Measurements from ENCODE around the gene HOTAIR.

Gene HOTAIR

DNA sequence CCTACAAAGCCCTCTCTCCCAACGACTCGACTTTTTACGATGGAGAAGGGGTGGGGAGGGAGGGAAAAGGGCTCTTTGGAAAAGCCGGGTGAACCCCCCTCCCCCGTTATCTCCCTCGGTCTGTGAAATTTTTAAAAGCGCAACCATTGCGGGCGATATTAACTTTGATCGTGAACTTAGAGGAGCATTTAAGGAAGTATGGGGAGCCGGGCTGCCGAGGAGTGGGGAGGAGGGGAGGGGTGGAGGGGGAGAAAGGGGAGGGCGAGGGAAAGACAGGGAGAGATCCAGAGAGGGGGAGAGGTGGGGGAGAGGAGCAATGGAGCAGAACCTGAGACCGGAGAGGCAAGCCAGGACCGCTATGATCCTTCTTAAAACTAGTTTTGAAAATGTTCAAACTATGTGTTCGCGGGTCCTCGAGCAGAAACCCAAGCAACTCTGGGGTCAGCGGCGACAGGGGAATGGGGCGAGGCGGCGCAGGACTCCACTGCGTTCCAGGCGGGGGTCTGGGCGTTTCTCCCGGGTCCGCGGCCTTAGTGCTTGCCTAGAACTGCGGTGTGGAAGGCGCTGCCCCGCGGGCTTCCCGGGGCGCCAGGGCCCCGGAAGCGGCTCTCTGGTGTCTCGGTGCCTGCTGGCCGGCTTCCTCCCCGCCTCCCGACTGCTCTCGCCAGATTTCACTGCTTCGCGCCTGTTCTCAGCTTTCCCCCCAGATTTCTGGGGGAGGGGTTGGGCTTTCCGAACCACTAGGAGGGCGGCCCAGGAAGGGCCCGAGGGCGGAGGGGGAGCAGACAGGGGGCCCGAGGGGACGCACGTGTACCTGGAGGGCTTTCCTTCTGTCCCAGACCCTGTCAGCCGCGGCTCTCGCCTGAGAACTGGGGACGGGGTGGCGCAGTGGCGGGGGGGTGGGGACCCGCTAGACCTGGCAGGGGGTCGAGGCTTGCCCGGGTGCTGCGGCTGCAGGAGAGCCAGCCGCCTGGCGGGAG, at the start of gene HOTAIR:
HOTAIR (minus strand) TSS at position 871 of the 980 bp plus-strand sequence.
- DNase-seq (ENCODE audit: low read depth in 1 of 2, low spot score in 1 of 2) = no peak

DNA sequence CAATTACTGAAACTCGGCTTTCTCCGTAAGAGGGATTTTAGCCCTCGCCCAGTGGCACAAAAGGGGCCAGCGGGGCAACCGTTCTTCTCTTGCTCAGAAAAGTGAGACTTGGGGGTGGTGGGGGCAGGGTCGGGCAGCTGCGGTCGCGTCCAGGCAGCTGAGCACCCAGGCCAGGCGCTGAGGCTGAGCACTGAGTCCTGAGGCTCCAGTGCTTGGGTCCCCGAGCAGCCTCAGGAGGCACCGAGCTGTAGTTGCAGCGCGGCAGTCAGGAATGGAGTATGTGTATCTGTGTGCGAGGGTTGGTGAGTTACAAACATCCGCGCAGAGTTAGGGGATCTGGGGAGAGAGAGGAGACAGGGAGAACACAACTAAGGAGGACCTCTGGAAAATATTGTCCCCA, 49.4 kb upstream of the HOTAIR start:
- no peak for DNase-seq (ENCODE audit: low read depth in 1 of 2, low spot score in 1 of 2)

DNA sequence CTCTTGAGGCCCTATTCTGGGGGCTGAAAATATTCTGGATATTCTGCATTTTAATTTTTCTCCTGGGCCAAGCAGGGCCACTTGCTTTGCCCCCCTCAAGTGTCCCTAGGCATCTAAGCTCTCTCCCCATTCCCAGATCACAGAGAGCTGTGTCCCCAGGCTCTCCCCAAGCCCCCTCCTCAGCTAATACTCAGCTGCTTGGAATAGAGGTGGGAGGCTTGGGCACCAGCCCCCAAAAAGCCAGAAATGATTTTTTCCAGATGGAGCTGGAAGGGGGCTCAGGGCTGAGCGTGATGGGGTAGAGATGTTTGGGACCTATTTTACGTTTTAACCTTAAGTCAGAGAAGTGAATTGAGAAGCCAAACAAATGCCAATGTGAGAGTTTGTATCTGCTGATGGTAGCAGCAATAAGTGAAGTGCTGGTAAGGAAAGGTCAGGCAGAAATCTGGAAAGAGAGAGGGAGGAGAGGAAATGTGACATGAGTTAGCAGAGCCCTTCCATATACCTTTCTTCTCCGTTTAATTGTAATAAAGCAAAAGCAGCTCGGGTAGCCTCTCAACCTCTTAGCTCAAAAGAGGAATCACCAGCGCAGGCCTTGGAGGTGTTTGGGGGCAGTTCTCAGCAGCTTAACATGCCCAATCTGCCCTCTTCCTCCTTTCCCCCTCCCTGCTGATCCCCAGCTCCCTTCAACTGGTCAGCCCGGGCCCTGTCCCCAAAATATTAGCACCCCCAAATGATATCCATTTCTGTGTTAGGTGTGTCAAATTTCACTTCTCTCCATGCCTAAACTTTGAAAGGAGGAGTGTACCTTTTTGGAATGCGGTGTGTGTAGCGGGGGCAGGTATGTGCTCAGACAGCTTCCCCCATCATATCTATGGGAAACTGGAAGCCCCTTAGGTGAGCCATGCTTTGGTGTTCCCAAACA, 48.5 kb upstream of the HOTAIR start:
- DNase-seq (ENCODE audit: low read depth in 1 of 2, low spot score in 1 of 2) = no peak

DNA sequence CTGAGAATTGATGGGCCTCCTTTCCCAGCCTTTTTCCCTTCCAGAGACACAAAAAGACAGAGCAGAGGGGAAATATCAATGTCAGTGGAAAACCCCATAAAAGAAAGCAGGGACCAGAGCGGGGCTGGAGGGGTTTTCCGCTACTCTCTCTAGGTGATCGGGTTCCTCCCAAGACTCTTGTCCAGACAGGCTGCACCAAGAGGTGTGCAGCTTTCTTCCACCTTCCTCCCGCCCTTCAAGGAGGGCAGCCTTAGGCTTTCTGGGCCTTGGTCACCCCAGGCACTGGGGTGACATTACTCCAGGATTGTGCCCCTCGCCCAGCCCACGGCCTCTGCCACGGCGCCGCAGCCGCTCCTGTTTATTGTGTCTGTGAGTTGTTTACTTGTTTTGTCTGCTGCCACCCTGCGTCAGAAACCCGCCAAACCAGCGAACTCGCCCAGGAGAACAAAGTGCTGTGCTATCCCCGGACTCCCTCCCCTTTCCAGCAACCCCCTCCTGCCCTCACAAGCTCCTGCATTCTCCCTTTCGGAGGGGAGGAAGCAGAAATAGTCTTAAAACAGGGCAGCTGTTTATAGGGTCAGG, 46.8 kb upstream of the HOTAIR start:
- DNase-seq (ENCODE audit: low read depth in 1 of 2, low spot score in 1 of 2) = no peak

DNA sequence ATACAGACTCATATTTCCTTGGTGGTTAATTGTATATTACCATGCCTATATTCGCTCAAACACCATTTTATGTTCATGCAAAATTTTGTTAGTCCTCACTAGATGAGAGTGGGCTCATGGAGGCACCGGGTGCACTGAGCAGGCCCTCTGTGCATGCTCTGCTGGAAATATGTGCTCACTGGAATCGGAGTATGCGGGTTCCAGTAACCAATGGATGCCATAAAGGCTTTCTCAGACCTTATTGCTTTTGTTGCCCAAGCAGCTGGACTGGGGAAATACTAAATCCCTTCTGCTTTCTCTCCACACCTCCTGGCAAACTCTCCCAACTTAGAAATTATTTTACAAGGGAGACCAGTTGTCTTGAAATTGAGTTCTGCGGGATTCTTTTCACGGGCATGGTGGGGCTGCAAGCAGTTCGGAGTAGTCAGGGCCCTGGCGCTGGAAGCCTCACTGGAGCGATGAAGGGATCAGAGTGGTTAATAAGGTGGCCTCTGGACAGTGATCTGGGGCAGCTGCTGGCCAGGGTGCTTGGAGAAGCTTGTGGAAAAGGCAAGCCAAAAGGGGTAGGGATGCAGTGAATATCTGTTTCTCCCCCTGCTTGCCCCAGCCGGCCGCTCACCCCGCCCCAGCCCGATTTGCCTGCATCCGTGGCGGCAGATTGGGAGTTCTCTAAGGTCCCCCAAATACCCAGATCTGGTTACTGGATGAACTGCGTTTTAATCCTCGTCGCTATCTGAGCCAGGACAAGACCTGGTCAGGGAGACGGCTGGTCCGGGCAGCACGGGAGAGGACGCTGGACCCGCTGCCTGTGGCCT, 46.0 kb upstream of the HOTAIR start:
- DNase-seq (ENCODE audit: low read depth in 1 of 2, low spot score in 1 of 2) = no peak

DNA sequence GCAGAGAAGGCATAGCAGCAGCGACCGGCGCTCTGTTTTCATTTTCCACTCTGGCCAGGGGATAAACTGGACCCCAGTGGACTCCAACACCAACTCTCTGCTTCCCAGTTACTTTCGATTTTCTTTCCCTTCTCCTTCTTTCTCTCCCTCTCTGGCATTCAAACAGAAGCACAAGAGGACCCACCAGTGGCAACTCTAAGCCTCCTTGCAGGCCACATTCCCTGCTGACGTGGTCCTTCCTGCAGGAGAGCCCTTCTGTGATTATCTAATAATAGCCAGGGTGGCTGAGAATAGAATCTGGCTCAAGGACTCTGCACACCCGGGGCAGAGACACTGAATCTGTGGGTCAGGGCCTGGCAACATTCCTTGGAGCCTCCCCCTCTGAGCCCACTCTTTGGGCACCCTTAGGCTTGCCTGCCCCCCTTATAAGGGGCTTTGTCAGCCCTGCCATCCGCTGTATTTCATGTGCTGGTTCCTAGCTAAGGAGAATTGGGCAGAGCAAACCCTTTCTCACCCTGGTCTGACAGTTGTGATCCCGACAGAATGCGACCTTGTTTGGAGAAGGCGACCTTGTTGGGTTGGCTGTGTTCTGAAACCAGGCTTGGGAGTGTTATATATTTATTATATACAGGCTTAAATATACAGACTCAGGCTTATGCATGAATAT, 45.3 kb upstream of the HOTAIR start:
- no peak for DNase-seq (ENCODE audit: low read depth in 1 of 2, low spot score in 1 of 2)

DNA sequence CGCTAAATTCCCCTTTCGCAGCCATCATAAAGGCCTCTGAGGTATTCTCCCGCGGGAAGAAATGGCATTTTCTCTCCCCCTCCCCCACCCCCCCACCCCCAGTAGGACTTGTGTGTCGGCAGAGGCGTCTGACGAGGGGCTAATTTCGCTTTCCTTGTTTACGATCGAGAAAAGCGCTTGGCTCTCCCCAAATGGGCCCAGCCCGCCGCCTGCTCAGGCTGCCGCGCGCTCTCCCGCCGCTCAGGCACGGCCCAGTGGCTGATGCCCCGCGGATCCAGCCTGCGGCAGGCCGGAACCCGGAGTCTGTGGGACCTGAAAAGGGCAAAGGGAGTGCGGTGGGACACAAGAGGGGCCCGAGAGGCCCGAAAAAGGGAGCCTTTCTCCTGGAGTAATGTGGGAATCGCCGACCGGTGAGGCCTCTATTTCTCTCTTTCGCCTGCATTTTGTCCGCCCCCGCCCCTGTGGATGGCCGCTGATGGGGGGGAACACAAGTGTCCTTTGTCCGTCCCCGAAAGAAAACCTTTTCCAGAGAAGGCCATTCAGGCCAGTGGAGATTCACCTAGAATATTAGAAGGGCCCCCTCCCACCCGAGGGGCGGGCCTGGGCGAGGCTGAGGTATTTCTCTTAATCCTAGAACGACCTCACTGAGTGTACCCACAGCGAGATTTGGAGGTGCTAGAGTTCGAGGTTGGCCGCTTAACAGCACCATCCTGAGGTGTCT, 44.5 kb upstream of the HOTAIR start:
- DNase-seq (ENCODE audit: low read depth in 1 of 2, low spot score in 1 of 2) = no peak

DNA sequence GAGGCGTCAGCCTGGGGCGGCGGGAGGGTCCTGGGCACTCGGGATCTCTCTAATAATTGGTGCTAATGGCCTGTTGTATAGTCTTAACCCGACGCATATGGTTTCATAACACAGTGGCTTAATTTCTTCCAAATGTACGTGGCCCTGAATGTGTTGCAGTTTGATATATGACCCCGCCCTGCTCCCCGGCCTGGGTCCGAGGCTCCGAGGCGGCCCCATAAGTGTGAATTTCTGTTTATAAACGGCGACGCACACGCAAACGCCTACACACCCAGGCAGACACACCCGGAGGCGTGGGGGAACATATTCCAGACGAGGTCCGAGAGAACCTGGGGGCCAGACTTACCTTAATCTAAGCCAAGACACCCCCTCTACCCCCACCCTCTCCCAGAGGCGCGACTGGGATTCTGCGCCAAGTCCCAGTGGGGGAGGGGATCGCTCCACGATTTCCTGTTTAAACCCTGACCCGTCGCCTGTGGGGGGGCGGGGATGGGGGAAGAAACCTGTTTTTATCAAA, 43.8 kb upstream of the HOTAIR start:
- DNase-seq (ENCODE audit: low read depth in 1 of 2, low spot score in 1 of 2) = no peak

DNA sequence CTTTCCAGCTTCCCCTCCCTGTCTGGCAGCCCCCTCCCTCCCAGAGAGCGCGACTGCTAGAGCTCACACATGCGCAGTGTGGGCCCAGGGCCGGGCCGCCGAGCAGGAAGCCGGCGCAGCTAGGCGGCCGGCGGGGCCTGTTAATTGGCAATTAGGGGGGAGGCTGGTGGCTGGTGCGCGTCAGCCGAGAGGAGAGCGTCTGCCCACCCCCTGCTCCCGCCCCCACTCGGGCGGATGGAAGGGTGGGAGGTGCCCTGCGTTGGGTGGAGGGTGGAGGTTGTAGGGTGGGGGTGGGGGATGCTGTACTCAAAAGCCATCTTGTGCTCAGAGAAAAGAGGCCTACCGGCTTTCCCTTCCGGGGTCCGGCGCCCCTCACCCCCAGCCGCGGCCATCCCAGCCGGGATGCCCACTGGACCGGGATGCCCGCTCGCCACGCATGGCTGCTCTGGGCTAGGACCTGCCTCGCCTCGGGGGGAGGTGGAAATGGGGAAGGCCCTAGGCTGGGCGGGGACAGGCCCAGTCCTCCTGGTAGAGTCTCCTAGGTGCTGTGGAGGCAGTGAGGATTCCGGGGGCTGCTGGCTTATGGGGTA, 43.2 kb upstream of the HOTAIR start:
- peak; percentile 25 to 53 for DNase-seq (ENCODE audit: low read depth in 1 of 2, low spot score in 1 of 2)

DNA sequence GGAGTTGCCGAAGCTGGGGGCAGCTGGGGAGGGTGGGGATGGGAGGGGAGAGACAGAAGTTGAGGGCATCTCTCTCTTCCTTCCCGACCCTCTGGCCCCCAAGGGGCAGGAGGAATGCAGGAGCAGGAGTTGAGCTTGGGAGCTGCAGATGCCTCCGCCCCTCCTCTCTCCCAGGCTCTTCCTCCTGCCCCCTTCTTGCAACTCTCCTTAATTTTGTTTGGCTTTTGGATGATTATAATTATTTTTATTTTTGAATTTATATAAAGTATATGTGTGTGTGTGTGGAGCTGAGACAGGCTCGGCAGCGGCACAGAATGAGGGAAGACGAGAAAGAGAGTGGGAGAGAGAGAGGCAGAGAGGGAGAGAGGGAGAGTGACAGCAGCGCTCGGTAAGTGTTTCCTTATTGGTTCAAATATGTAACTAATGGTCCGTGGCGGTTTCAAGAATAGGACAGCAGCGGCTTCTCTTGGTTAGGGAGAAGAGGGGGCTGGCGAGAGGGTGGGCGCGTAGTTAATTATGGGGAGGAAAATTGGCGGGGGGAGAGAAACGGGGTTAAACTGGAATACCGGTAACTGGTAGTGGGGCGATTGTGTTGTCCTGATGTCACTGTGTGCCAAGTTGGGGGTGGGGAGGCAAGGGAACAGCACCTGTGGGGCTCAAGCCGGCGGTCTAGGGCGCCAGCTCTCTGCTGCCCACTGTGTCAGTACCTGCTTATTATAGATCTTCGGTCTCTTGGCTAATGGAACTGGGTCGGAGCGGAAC, 42.5 kb upstream of the HOTAIR start:
- no peak for DNase-seq (ENCODE audit: low read depth in 1 of 2, low spot score in 1 of 2)

DNA sequence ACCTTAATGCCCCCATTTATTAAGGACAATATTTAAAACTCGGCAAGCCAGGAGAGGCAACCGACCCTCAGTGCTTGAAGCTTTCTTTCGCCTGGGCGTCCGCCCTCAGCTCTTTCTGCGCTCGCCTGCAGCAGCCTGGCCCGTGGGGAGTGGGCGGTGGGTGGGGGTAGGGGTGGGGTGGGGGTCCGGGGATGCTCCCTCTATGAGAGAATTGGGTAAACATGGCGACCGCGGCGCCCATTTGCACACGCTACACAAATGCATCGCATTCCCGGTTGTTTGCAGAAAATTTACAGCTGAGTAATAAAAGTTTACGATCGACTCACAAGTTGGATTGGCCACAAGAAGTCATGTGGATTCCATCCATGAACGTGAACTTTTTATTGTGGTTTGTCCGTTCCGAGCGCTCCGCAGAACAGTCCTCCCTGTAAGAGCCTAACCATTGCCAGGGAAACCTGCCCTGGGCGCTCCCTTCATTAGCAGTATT, 41.8 kb upstream of the HOTAIR start:
- no peak for DNase-seq (ENCODE audit: low read depth in 1 of 2, low spot score in 1 of 2)

DNA sequence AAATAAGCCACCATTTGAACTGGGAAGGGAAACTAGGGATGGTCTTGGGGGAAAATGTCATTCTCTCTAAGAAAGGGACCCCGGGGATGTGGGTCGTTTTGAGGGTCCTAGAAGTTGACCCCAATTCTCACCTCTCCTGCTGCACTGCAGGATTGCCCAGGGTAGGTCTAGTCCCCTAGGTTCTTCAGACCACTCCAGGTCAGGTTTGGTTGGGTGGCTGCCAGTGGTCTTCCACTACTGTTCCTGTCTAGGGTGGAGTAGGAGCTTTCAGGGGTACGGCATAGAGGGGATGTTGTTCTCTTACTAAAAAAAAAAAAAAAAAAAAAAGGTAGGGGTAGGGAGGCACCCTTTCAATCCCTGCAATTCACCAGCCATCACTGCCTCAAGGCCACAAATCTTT, 41.3 kb upstream of the HOTAIR start:
- DNase-seq (ENCODE audit: low read depth in 1 of 2, low spot score in 1 of 2) = no peak

DNA sequence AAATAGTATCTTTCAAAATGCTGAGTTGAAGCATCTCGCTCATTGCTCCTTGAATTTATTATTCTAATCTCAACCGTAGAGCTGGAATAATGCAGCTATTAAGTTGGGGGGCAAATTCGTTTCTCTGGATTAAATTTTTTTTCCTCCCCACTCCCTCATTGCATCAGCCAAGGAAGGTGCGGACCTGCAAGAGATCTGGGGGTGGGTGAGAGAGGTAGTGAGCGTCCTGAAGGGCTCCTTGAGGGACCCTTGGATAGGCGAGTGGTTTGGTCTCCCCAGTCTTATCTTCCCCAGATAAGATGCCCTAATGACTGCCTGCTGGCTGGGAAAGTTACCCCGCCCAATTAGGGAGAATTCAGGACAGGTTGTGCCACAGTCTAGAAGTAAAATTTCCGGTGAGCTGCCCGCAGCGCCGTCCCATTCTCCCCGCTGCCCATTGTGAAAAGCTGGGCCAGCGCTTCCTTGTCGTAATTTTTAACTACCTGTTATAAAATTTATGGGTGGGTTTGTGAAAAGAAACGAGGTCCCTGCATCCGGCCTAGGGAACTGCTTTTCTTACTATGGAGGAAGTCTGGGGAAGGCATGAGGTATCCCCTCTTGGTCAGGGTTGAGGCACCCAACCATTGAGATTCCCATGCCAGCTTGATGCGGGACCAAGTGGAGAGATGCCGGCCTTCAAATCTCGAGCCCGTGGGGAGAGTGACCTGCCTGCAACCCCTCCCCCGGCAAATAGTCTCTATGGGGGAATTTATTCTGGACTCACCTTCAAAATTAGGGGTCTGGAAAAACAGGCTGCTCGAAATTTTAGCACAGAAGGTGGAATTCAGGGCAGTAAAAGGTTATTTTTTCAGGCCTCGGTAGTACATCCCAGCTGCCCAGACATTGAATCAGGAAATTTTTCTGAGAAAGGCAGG, 40.5 kb upstream of the HOTAIR start:
- DNase-seq (ENCODE audit: low read depth in 1 of 2, low spot score in 1 of 2) = no peak

DNA sequence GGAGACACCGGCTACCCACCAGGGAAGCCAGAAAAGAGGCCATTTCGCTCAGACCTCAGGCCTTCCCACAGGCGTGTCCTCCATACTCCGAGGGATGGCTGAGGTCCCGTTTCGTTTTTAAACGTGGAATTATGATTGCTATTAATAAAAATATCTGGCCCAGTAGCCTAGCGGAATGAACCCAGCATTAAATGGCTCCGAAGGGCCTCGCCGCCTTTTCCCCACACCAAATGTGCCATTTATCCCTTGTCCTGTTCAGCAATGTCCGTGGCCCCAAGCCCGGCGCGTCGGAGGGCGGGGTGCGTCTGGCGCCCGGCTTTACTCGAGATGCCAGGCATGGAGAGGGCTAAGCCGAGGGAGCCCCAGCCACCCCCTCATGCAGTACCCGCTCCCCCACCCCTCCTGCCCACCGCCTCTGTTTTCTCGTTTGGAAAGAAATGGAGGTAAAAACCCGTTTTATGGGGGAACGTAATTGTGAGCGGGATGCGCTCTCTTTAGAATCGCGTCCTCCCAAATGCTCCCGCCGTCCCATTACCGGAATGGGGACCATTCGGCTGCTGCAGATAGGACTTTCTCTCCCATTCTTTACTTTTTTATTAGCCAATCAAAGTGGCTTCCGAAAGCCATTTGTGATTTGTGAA, 39.7 kb upstream of the HOTAIR start:
- DNase-seq (ENCODE audit: low read depth in 1 of 2, low spot score in 1 of 2) = no peak

DNA sequence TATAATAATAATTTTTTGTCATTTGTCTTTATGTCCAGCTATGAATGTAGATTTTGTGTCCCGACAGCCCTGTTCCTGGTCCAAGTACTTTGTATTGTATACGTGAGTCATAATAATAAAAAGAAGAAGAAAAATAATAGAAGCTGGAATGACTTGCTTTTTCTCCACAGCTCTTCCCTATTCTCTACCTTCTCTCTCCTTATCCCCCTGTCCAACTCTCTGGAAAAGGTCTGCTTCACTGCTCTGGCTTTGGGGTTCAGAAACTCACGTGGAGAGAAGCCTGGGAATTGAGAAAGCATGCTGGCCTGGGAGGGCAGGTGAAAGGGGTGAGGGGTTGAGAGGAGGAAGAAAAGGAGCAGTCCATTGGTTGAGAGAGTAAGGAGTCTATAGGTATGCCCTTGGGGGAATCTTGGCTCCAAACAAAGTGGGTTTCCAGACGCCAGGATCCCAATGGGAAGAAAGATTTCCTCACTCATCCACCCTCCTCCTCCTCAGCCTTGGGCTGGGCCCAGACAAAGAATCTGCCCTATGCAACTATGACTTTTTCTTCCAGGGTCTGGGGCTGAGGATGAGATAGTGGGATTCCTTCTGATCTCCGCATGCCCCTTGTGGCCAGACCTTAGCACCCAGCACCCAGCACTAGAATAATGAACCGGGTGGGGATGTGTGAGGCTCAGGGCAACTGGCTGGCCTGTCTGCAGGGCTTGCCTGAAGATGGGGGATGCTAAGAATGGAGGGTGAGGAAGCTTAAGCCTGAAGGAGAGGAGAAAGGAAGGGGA, 38.1 kb upstream of the HOTAIR start:
- DNase-seq (ENCODE audit: low read depth in 1 of 2, low spot score in 1 of 2) = no peak
